HG03175 (cell line): ENCODE measurements around the gene GNB3.

ENCODE experiments used
- ATAC-seq: cut with Tn5 transposase; IDR thresholded peaks from one replicate; pipeline ENCODE4 v1.9.1; 2021; ENCODE audit warnings: mild to moderate bottlenecking, moderate library complexity; ENCODE audit not compliant: unreplicated experiment

Gene GNB3

DNA sequence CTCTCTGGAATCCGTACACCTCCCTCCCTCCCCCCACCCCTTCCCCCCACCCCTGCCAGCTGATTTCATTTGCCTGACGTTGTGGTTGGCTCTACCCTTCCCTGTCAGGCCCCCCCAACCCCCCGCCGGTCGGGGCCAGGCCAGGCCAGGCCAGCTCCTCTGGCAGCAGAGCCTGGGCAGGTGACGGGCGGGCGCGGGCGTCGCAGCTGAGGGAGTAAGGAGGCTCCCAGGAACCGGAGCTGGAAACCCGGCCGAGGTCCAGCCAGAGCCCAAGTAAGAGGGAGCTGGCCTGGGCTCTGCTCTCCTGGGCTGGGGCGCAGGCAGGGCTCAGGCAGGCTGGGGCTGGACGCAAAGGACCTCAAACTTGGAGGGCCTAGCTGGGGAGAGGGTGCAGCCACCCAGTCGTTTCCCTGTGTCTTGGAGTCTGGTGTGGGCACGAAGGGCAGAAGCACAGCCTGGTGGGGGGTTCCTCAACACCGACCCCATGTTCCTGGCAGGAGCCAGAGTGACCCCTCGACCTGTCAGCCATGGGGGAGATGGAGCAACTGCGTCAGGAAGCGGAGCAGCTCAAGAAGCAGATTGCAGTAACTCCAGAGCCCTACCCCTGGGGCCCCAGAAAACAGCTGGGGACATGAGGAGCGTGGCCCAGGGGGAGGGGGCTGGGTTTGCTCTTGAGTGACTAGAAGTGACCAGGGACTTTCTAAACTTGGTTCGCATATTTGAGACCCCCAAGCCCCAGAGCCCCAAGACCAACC is at the start of gene GNB3:
GNB3 (plus strand) TSS at position 165 of the 755 bp plus-strand sequence; CDS start at position 528, 363 bp downstream.
- no peak for ATAC-seq

DNA sequence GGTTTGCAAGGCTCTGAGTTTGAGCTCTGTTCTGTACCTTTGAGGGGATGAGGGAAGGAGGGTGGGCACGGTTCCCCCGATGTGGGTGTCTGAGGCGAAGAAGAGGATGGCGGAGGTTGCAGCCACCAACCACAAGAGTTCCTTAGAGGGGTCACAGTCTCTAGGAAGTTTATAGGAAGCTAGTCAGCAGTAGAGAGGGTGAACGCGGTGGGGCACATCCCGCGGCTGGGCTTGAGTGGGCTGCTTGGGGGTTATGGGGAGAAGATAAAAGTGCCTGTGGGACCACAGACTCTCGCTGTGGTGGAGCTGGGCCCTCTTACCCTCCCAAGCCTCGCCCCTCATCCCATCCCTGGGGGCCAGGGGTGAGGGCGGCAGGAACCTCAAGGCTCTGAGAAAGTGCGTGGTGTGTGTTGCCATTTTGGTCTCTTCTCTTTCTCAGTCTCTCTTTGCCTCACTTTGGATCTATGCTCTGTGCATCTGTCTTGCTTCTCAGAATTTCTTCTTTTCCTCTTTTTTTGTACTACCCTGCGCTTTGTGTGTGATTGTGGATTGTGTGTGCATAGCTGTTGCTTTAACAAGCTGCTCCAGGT is 48.7 kb upstream of the GNB3 start:
- no peak for ATAC-seq

DNA sequence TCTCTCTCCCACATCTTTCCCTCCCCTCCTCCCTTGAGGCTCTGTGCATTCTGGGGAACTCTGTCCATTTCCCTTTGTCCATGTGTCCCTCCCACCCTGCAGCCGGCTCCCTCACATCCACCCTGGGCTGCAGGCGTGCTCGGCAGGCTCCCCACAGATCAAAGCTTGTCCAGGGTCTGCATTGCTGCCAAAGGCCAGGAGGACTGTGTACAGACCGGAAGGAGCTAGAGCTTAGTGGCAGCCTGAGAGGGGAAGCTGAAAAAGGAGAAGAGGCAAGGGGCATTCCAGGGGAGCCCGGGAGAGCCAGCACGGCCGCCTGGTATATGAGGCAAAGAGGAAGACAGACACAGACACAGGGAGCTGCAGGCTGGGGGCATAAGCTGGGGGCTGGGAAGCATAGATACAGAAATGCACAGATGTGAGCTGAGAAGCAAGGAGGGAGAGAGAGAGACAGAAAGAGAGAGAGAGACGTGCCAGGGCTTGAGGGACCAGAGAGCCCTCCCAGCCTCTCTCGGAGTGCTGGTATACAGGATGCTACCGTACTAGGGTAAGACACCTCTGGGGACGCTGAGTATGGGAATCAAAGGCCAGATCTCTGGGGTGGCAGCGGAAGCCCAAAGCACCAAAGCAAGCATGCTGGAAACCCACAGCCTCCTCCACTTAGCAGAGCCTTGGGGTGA is 48.1 kb upstream of the GNB3 start:
- no peak for ATAC-seq

DNA sequence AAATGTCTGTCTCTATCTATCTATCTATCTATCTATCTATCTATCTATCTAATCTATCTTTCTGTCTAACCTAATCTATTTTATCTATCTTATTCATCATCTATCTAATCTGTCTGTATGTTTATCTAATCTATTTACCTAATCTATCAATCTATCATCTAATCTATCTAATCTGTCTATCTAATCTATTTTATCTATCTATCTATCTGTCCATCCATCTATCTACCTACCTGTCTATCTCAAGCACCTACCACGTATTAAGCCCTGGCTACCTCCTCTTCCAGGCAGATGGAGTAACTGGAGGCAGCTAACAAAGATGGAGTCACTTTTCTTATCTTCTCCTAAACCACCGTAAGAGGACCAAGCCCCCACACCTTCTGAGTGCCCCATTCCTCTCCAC is 45.6 kb upstream of the GNB3 start:
- ATAC-seq, result no peak

DNA sequence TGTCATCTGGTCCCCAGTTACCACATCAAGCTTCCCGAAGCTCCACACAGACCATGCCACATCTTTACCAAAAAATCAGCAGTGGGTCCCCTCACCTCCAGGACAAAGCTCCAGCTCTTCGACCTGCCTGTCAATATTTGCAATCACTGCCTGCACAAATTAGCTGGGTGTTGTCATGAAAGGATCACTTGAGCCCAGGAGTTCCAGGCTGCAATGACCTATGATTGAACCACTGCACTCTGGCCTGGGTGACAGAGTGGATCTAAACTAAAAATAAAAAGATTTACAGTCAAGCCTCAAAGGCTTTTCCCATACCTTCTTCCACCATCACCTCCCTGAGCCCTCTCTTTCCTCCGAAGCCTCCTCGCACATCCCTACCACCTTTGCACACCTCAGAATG is 44.1 kb upstream of the GNB3 start:
- no peak for ATAC-seq

GRCh38 chr12:6799147-6799546 is 41.6 kb upstream of the GNB3 start:
- ATAC-seq, result no peak

DNA sequence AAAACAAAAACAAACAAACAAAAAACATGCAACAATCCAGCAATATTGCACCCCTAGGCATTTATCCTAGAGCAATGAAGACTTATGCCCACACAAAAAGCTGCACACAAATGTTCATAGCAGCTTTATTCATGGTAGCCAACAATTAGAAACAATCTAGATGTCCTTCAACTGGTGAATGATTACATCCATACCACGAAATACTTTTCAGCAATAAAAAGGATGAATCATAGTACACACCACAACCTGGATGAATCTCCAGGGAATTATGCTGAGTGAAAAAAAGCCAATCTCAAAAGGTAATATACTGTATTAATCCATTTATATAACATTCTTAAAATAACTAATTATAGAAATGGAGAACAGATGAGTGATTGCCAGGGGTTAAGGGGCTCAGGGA is 33.6 kb upstream of the GNB3 start:
- ATAC-seq, result no peak

DNA sequence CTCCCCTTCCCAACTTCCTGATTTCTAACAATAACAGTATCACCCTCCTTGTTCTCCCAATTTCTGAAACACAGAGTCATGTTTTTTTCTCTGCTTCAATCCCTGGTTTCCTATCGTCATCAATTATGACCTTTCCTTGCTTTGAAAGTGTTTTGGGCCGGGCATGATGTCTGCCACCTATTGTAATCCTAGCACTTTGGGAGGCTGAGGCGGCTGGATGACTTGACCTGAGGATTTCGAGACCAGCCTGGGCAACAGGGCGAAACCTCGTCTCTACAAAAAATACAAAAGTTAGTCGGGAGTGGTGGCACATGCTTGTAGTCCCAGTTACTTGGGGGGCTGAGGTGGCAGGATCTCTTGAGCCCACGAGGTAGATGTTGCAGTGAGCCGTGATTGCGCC is 31.7 kb upstream of the GNB3 start:
- no peak for ATAC-seq

- ATAC-seq, result no peak
Observed at GRCh38 chr12:6810758-6811157, 30.0 kb upstream of the GNB3 start.

DNA sequence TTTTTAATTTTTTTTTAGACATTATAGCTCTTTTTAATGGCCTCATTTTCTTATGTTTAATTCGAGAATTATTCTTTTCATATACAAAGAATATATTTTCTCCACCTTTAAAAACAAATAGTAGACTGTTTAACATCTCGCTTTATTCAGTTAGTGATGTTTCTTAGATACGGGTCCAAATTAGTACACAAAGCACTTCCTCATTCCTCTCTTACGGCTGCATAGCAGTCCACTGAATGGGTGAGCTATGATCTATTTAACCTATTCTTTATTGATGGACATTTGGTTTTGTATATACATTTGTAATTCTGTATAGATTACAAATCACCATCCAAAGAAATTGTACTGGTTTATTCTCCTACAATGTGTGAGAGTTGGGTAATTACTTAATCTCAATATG is 27.4 kb upstream of the GNB3 start:
- ATAC-seq, result no peak

DNA sequence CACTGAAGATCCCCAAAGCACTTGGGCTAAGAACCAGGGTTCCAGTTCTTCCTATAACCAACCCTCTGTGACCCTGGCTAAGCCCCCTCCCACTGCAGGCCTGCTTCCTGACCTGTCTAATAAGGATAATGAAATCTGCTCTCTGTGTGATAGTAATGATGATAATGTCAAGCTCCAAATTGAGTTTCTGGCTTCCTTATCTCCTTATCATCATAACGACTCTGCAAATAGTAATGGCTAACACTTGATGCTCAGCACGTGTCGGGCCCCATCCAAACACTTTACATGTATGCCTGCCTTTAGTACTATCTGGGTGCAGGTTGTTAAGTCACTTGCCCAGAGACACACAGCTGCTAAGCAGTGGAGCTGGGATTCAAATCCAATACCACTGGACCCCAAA is 24.1 kb upstream of the GNB3 start:
- no peak for ATAC-seq

- no peak for ATAC-seq
Observed at GRCh38 chr12:6817098-6817497, 23.6 kb upstream of the GNB3 start.

DNA sequence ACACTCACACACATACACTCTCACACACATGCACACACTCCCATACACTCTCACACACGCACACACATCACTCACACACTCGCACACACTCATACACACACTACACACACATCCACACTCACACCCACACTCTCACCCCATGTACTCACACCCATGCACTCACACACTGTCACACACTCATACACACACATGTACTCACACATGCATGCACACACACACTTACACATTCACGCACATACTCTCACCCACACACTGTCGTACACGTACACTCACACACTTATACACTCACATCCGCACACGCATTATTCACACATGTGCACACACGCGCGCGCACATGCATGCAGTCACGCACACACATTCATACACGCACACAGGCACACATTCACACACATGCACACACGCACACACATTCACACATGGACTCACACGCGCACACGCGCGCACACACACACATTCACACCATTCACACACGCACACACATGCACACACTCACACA is 23.0 kb upstream of the GNB3 start:
- ATAC-seq, result no peak

GRCh38 chr12:6818222-6818621 is 22.5 kb upstream of the GNB3 start:
- ATAC-seq, result no peak

DNA sequence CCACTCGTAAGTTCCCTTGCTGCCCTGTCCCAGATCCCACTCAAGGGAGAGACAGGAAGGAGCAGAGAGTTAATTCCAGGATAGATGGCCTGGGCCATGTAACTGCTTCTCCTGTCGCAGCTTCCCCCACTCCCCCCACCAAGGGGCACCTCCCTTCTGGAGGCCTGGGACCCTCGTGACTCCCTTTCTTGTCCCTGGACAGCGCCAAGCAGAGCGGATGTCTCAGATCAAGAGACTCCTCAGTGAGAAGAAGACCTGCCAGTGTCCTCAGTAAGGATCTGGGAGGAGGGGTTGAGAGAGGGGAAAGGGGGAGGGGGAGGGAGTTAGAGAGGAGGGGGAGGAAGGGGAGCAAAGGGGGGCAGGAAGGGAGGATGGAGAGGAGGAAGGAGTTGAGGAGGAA is 22.1 kb upstream of the GNB3 start:
- no peak for ATAC-seq

GRCh38 chr12:6819106-6820030 is 21.4 kb upstream of the GNB3 start:
- no peak for ATAC-seq

DNA sequence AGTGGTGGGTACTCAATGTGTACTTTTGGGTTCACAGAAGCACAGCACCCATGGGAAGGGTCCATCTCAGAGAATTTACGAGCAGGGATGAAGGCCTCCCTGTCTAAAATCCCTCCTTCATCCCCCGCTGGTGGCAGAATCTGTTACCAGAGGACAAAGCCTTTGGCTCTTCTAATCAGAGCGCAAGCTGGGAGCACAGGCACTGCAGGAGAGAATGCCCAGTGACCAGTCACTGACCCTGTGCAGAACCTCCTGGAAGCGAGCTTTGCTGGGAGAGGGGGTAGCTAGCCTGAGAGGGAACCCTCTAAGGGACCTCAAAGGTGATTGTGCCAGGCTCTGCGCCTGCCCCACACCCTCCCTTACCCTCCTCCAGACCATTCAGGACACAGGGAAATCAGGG is 20.6 kb upstream of the GNB3 start:
- ATAC-seq, result no peak

- no peak for ATAC-seq
Observed at GRCh38 chr12:6821591-6822425, 18.9 kb upstream of the GNB3 start, which contains the start of gene GPR162. Gene GPR162, plus strand, starts transcription at chr12:6821821. Its CDS starts 2,078 bp downstream, at chr12:6823899.

DNA sequence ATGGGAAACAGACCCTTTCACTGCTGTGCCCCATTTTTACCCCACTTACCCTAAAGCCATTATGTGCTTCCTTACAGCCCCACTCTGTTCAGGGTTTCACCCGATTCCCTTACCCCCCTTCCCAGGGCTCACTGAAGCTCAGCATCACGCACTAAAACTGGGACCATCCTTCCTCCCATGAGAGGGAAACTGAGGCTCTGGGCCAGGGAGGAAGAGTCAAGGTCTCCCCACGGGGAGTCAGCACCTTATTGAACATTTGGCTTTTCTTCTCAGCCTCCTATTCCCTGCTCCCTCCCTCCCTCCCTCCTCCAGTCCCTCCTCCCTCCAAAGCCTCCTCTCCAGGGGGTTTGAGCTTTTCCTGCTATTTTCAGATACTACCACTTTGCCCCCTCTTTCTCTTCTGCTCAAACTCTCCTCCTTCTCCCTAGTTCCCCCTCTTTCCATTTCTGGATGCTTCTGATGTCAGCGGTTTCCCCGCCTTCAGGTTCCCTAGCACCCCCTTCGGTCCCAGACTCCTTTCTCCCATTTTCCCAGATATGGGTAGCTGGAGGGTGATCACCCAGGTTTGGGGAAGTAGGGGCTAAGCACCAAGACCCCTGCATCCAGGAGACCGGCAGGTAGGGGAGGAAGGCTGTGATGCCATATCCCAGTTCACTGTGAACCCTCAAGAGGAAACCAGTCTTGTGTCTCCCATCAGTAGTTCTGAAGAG is 18.1 kb upstream of the GNB3 start:
- ATAC-seq, result no peak
